Activated CD8-positive, alpha-beta memory T cell treated with anti-CD3 and anti-CD28 coated beads, Interleukin-2, amount 10 ng/mL, durations not matched to agents 7 days and 5 days (primary cell): ENCODE measurements around the gene IMMP1L. TPM values are rescaled to one million over a fixed set of nuclear protein-coding genes. Genes with fewer than 3 reads are reported as not detected.

Source experiments
- ATAC-seq: fragments of 150-1000 bp; cut with Tn5 transposase; one replicate; pipeline ENCODE4 v1.10.0; 2021; ENCODE audit warnings: moderate library complexity
- CTCF ChIA-PET: fragments of 350-600 bp; sonication (Branson Sonifier 250); formaldehyde crosslinking; loops from one replicate; lab custom pipeline; 2021; ENCODE audit warnings: antibody characterized with exemption; lab: Charles Lee
- DNase-seq: peaks from one replicate; pipeline ENCODE4 v3.0.0-alpha.2; 2020
- H3K27ac Mint-ChIP-seq: one replicate; pipeline ENCODE4 v1.8.0; 2021; ENCODE audit warnings: mild to moderate bottlenecking, mixed read lengths
- H3K27me3 Mint-ChIP-seq: one replicate; pipeline ENCODE4 v1.8.0; 2021; ENCODE audit warnings: mixed read lengths
- H3K36me3 Mint-ChIP-seq: one replicate; pipeline ENCODE4 v1.8.0; 2021; ENCODE audit warnings: mild to moderate bottlenecking, mixed read lengths
- H3K4me1 Mint-ChIP-seq: one replicate; pipeline ENCODE4 v1.8.0; 2021; ENCODE audit warnings: mixed read lengths
- H3K4me3 Mint-ChIP-seq: one replicate; pipeline ENCODE4 v1.8.0; 2021; ENCODE audit warnings: mild to moderate bottlenecking, moderate library complexity, mixed read lengths
- H3K9me3 Mint-ChIP-seq: one replicate; pipeline ENCODE4 v1.8.0; 2022; ENCODE audit warnings: low read depth, mixed read lengths
- total RNA-seq, 2 experiments: library from RNA; stranded (reverse); gene quantifications; one replicate each; pipeline ENCODE4 v1.2.3, GENCODE V29; 2021

The IMMP1L gene
- total RNA-seq, 2 experiments from 2014 or later = 15.2 to 19.9 TPM

- Mint-ChIP-seq H3K36me3 (peaks cover 11% of the 10 kb centered on the region), H3K9me3 (no peaks in the 10 kb centered on the region), H3K27me3 (no peaks in the 10 kb centered on the region), H3K4me3 (no peak overlapping the region), H3K4me1 (peaks cover 3% of the 10 kb centered on the region), H3K27ac (no peak overlapping the region)
- DNase-seq = no peak
- no peak for ATAC-seq
- CTCF ChIA-PET = no interaction called here
These were observed 96.5 kb downstream of the IMMP1L start for GRCh38 chr11:31412946-31413345.

GRCh38 chr11:31408201-31408600 is 101.2 kb downstream of the IMMP1L start:
- DNase-seq = no peak
- CTCF ChIA-PET = no interaction called here
- Mint-ChIP-seq H3K36me3 (peaks cover 8% of the 10 kb centered on the region), H3K9me3 (no peaks in the 10 kb centered on the region), H3K27me3 (no peaks in the 10 kb centered on the region), H3K27ac (no peak overlapping the region), H3K4me1 (peaks cover 4% of the 10 kb centered on the region), H3K4me3 (no peak overlapping the region)
- no peak for ATAC-seq

- CTCF ChIA-PET = no interaction called here
- Mint-ChIP-seq H3K27me3 (no peaks in the 10 kb centered on the region), H3K4me3 (no peak overlapping the region), H3K36me3 (peaks cover 11% of the 10 kb centered on the region), H3K9me3 (peaks cover 4% of the 10 kb centered on the region), H3K27ac (no peak overlapping the region), H3K4me1 (peaks cover 4% of the 10 kb centered on the region)
- ATAC-seq (no peak), DNase-seq (no peak)
These were observed 104.8 kb downstream of the IMMP1L start for GRCh38 chr11:31404614-31405013.

GRCh38 chr11:31397239-31397834 is 112.1 kb downstream of the IMMP1L start:
- Mint-ChIP-seq H3K36me3 (peaks cover 6% of the 10 kb centered on the region), H3K4me1 (no peaks in the 10 kb centered on the region), H3K9me3 (peaks cover 4% of the 10 kb centered on the region), H3K4me3 (no peak overlapping the region), H3K27ac (no peak overlapping the region), H3K27me3 (no peaks in the 10 kb centered on the region)
- CTCF ChIA-PET = interaction anchor here (0.7 to 2.3 kb wide), 4 partner anchors 474 to 779 kb away, joined by 3 to 9 read pairs (median 6); no protein-coding TSS in a partner anchor
- no peak for ATAC-seq
- DNase-seq = no peak

GRCh38 chr11:31387379-31387778 is 122.0 kb downstream of the IMMP1L start:
- ATAC-seq (no peak), DNase-seq (no peak)
- Mint-ChIP-seq H3K27ac (no peak overlapping the region), H3K9me3 (peaks cover 6% of the 10 kb centered on the region), H3K36me3 (peaks cover 12% of the 10 kb centered on the region), H3K4me3 (no peak overlapping the region), H3K4me1 (peaks cover 2% of the 10 kb centered on the region), H3K27me3 (no peaks in the 10 kb centered on the region)
- CTCF ChIA-PET = interaction anchor here (0.6 kb wide), 1 partner anchor 80 kb away, joined by 3 read pairs; no protein-coding TSS in a partner anchor

- no peak overlapping the region for H3K27ac Mint-ChIP-seq
- peaks cover 8% of the 10 kb centered on the region for H3K36me3 Mint-ChIP-seq
- H3K4me3 Mint-ChIP-seq = no peak overlapping the region
- H3K27me3 Mint-ChIP-seq = no peaks in the 10 kb centered on the region
- CTCF ChIA-PET = no interaction called here
- no peaks in the 10 kb centered on the region for H3K9me3 Mint-ChIP-seq
- ATAC-seq (no peak), DNase-seq (no peak)
- H3K4me1 Mint-ChIP-seq = no peaks in the 10 kb centered on the region
These were observed 126.3 kb downstream of the IMMP1L start for GRCh38 chr11:31383116-31383515.

Other genes starting within 250 kb of the IMMP1L start
- gene DCDC1, start 139.9 kb downstream of the IMMP1L start, total RNA-seq = under 1 TPM in 1 of 2 experiments, not detected in 1; 0.07 TPM
- 10 to 100 TPM; 14.7 to 17.6 TPM for gene DNAJC24, start 139.8 kb downstream of the IMMP1L start, total RNA-seq
- gene ELP4, start 145 bp upstream of the IMMP1L start, total RNA-seq = 10 to 100 TPM; 20.7 to 23.7 TPM